GM23338 (cell line): ENCODE results near the gene SMCO2. TPM values are rescaled to one million over a fixed set of nuclear protein-coding genes. Genes with fewer than 3 reads are reported as not detected.
A peak's percentile ranks its signal among the peaks of the same experiment; 100 is the strongest.

Experiments
- ATAC-seq: fragments of 200-7000 bp; cut with Tn5 transposase; 3 replicates; pipeline ENCODE4 v1.9.1; 2020
- DNase-seq: peaks from one replicate; pipeline ENCODE4 v3.0.0-alpha.2; 2015; ENCODE audit warnings: low spot score
- H2AFZ ChIP-seq: fragments of 200-600 bp; sonication (generic); 2 replicates; pipeline ENCODE4 v1.8.0; 2016; ENCODE audit warnings: antibody characterized with exemption, mild to moderate bottlenecking, moderate library complexity
- H3F3A ChIP-seq: fragments of 200-600 bp; sonication (generic); replicated peaks from 2 replicates; pipeline ENCODE4 v1.8.0; 2017; ENCODE audit warnings: antibody characterized with exemption, mixed run types, low read depth
- H3K27ac ChIP-seq: fragments of 200-600 bp; sonication (generic); 2 replicates; pipeline ENCODE4 v1.6.1; 2016; ENCODE audit warnings: low read depth
- H3K27me3 ChIP-seq: fragments of 200-600 bp; sonication (generic); 2 replicates; pipeline ENCODE4 v1.8.0; 2016; ENCODE audit warnings: mild to moderate bottlenecking, mixed run types, moderate library complexity; ENCODE audit not compliant: insufficient read depth
- H3K36me3 ChIP-seq: fragments of 200-600 bp; sonication (generic); 2 replicates; pipeline ENCODE4 v1.8.0; 2016; ENCODE audit warnings: mild to moderate bottlenecking; ENCODE audit not compliant: insufficient read depth
- H3K4me1 ChIP-seq: fragments of 200-600 bp; sonication (generic); 2 replicates; pipeline ENCODE4 v1.8.0; 2016; ENCODE audit warnings: mild to moderate bottlenecking, moderate library complexity; ENCODE audit not compliant: insufficient read depth
- H3K4me2 ChIP-seq: fragments of 200-600 bp; sonication (generic); 2 replicates; pipeline ENCODE4 v1.7.1; 2017; ENCODE audit warnings: mixed run types
- H3K4me3 ChIP-seq: fragments of 200-600 bp; sonication (generic); 2 replicates; pipeline ENCODE4 v1.6.1; 2016; ENCODE audit warnings: mixed run types
- H3K79me2 ChIP-seq: fragments of 200-600 bp; sonication (generic); replicated peaks from 2 replicates; pipeline ENCODE4 v1.8.0; 2017; ENCODE audit warnings: mild to moderate bottlenecking; ENCODE audit not compliant: insufficient read depth
- H3K9me2 ChIP-seq: fragments of 200-600 bp; sonication (generic); 2 replicates; pipeline ENCODE4 v1.8.0; 2017; ENCODE audit not compliant: insufficient read depth
- H4K20me1 ChIP-seq: fragments of 200-600 bp; sonication (generic); replicated peaks from 2 replicates; pipeline ENCODE4 v1.8.0; 2017; ENCODE audit warnings: mild to moderate bottlenecking; ENCODE audit not compliant: insufficient read depth
- H3K27ac Mint-ChIP-seq: 2 replicates; pipeline ENCODE4 v1.8.0; 2020; ENCODE audit warnings: inconsistent platforms, mild to moderate bottlenecking, moderate library complexity, mixed read lengths
- H3K27me3 Mint-ChIP-seq: 3 replicates; pipeline ENCODE4 v1.8.0; 2022; ENCODE audit warnings: low read depth, mild to moderate bottlenecking, moderate library complexity, mixed read lengths, inconsistent platforms; ENCODE audit not compliant: insufficient read depth, poor library complexity
- H3K36me3 Mint-ChIP-seq: 3 replicates; pipeline ENCODE4 v1.8.0; 2021; ENCODE audit warnings: low read depth, mild to moderate bottlenecking, inconsistent platforms, moderate library complexity, mixed read lengths
- H3K4me1 Mint-ChIP-seq: 3 replicates; pipeline ENCODE4 v1.8.0; 2020; ENCODE audit warnings: mild to moderate bottlenecking, inconsistent platforms, mixed read lengths
- H3K4me3 Mint-ChIP-seq: 3 replicates; pipeline ENCODE4 v1.8.0; 2021; ENCODE audit warnings: moderate library complexity, mild to moderate bottlenecking, inconsistent platforms, mixed read lengths
- H3K9me3 Mint-ChIP-seq: 3 replicates; pipeline ENCODE4 v1.8.0; 2020; ENCODE audit warnings: moderate library complexity, mild to moderate bottlenecking, inconsistent platforms, mixed read lengths
- CREB1 ChIP-seq: fragments of 250-450 bp; sonication (Bioruptor Pico); IDR thresholded peaks from 2 replicates; pipeline ENCODE4 v1.5.0; 2020; ENCODE audit warnings: low read depth, mild to moderate bottlenecking, moderate library complexity
- EZH2 ChIP-seq: fragments of 200-600 bp; sonication (generic); IDR thresholded peaks from one replicate; pipeline ENCODE4 v1.8.0; 2017; ENCODE audit warnings: antibody characterized with exemption, mild to moderate bottlenecking, low read depth; ENCODE audit not compliant: unreplicated experiment
- NANOG ChIP-seq: IDR thresholded peaks from 2 replicates; pipeline ENCODE4 v1.6.1; 2016; ENCODE audit warnings: antibody characterized with exemption, borderline replicate concordance
- POLR2AphosphoS5 ChIP-seq: IDR thresholded peaks from 2 replicates; pipeline ENCODE4 v1.6.1; 2016; ENCODE audit warnings: antibody characterized with exemption, low read depth
- STAT1 ChIP-seq: IDR thresholded peaks from one replicate; pipeline ENCODE4 v1.6.1; 2016; ENCODE audit warnings: antibody characterized with exemption; ENCODE audit not compliant: unreplicated experiment
- ZNF114 ChIP-seq: fragments of 250-450 bp; sonication (Bioruptor Pico); IDR thresholded peaks from 2 replicates; pipeline ENCODE4 v1.5.0; 2020; ENCODE audit warnings: mild to moderate bottlenecking, moderate library complexity
- ZNF331 ChIP-seq: fragments of 250-450 bp; sonication (Bioruptor Pico); IDR thresholded peaks from 2 replicates; pipeline ENCODE4 v1.5.0; 2020; ENCODE audit warnings: low read depth, mild to moderate bottlenecking, moderate library complexity
- polyA plus RNA-seq: library from polyadenylated mRNA; unstranded; fragments of >200 nt; fragmentation: Nextera tagmentation; extraction: Ambion mirVana; gene quantifications from 2 replicates; pipeline ENCODE4 v1.2.1, GENCODE V29; 2016
- total RNA-seq: library from RNA; depleted of rRNA; stranded (reverse); fragments of >200 nt; shearing (Covaris generic); gene quantifications from 2 replicates; pipeline ENCODE4 v1.2.3, GENCODE V29; 2014
- TF ChIP-seq, protein P1 (sequence below): IDR thresholded peaks from 2 replicates; pipeline ENCODE4 v1.6.1; 2016; ENCODE audit warnings: antibody characterized with exemption

The SMCO2 gene
- total and polyA plus RNA-seq, 2 experiments from 2014 or later, result 0.86 TPM; not detected in 1

DNA sequence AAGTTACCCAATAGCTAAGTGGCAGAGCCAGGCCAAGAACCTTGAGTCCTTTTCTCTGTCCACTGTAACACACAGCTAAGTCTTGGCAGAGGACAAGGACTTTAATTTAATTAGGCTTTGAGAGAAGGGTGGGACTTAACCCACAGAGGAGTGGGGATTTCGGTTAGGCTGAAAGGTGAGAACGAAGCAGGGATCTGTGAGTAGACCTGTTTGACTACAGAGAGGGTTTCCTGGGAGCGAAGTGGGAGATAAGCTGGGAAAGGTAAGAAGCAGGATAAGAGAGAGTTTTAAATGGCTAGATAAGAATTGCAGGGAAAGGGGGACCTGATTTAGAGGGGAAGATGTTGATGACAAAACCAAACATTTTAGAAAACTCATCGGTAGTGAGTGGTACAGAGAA lies 75.4 kb downstream of the SMCO2 start (continued):
- TF ChIP-seq, protein P1, sequence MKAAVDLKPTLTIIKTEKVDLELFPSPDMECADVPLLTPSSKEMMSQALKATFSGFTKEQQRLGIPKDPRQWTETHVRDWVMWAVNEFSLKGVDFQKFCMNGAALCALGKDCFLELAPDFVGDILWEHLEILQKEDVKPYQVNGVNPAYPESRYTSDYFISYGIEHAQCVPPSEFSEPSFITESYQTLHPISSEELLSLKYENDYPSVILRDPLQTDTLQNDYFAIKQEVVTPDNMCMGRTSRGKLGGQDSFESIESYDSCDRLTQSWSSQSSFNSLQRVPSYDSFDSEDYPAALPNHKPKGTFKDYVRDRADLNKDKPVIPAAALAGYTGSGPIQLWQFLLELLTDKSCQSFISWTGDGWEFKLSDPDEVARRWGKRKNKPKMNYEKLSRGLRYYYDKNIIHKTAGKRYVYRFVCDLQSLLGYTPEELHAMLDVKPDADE, result no peak

DNA sequence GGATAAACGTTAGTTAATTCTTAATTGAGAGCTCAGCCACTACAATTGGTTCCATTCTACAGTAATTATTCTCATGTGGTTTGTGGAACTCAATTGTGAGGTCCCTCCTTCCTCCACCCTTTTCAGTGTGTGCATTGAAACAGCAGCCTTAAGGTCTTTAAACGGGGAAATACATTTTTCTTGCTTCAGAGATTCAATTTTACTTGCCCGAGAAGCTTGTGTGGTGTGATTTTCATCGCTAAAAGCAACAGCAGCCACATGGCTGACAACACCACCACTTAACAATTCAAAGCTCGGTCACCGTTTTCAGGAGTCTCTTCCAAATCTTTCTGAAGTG lies 76.7 kb downstream of the SMCO2 start:
- H4K20me1 ChIP-seq, result peaks cover 4% of the 10 kb centered on the region
- peaks cover 31% of the 10 kb centered on the region for H3K79me2 ChIP-seq
- H3K4me3 ChIP-seq, result peak overlapping the region; percentile 56
- H3K4me1 Mint-ChIP-seq, result peaks cover 48% of the 10 kb centered on the region
- ATAC-seq (no peak), DNase-seq (no peak)
- H3K4me2 ChIP-seq, result peak overlapping the region; percentile 75
- H3K27ac ChIP-seq, result peak overlapping the region; percentile 93
- no peaks in the 10 kb centered on the region for H3K9me2 ChIP-seq
- no peaks in the 10 kb centered on the region for H3K9me3 Mint-ChIP-seq
- no peaks in the 10 kb centered on the region for H3K36me3 Mint-ChIP-seq
- no peaks in the 10 kb centered on the region for H3K36me3 ChIP-seq
- no peaks in the 10 kb centered on the region for H3F3A ChIP-seq
- peaks cover 12% of the 10 kb centered on the region for H3K27me3 ChIP-seq
- H3K27ac Mint-ChIP-seq, result peak overlapping the region; percentile 96
- peaks cover 40% of the 10 kb centered on the region for H3K4me1 ChIP-seq
- H2AFZ ChIP-seq, result no peak overlapping the region
- peaks cover 4% of the 10 kb centered on the region for H3K27me3 Mint-ChIP-seq
- TF ChIP-seq CREB1 (CRISPR knock-in tag) (no peak), EZH2 (no peak)
- H3K4me3 Mint-ChIP-seq, result peak overlapping the region; percentile 75

DNA sequence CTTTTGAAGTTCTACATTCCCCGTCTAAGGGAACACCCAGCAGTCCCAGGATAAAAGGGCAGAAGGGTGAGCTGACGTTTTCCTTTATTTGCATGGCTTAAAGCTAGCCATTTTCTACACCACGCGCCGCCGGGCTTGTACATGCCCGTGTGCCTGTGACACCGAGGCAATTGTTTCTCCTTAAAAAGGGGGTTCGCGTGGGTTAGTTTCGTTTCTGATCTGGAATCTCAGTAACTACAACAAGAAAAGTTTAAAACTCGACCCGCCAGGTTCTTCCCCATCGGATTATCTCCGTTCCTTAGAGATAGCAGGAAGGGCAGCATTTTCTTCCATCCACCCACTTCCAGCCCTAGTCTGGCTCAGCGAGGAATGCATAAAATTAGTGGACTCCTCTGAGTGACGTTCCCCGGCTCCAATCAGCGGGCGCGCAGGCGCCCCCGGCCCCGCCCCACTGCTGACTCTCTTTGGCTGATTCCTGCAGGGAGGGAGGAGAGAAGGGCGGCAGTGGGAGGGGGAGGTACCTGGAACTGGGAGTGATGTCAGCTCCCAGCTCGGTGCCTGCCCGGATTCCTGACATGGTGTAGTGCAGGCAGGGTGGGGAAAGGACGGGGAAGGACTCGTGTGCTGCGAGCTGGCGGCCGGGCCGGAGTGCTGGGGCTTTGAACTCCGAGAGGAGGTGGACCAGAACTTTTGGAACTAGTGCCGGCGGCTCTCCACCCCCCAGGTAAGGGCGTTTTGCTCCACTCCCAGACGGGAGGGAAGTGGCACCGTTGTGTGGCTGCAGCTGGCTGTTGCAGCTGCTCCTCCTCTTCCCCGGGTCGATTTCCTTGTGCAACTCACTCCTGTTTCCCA lies 77.3 kb downstream of the SMCO2 start, which contains the start of gene PPFIBP1:
Gene PPFIBP1, plus strand, starts transcription at position 565 of the 852 bp plus-strand sequence. CDS start 109,191 bp downstream, outside the sequence.
- Mint-ChIP-seq H3K27me3 (peaks cover 4% of the 10 kb centered on the region), H3K9me3 (no peaks in the 10 kb centered on the region), H3K36me3 (no peaks in the 10 kb centered on the region), H3K4me3 (peak within 1 kb of the TSS; percentile 75), H3K27ac (peak within 1 kb of the TSS; percentile 96), H3K4me1 (peaks cover 48% of the 10 kb centered on the region)
- H3K9me2 ChIP-seq, result no peaks in the 10 kb centered on the region
- H3K4me1 ChIP-seq, result peaks cover 40% of the 10 kb centered on the region
- peak within 1 kb of the TSS; percentile 83 for H3K4me2 ChIP-seq
- H3K27ac ChIP-seq, result peak within 1 kb of the TSS; percentile 93
- H3K79me2 ChIP-seq, result peaks cover 37% of the 10 kb centered on the region
- H3K4me3 ChIP-seq, result peak within 1 kb of the TSS; percentile 56
- peaks cover 4% of the 10 kb centered on the region for H4K20me1 ChIP-seq
- no peaks in the 10 kb centered on the region for H3F3A ChIP-seq
- ATAC-seq (peak; percentile 90), DNase-seq (peak; percentile 98)
- H3K36me3 ChIP-seq, result no peaks in the 10 kb centered on the region
- H3K27me3 ChIP-seq, result peaks cover 12% of the 10 kb centered on the region
- no peak for TF ChIP-seq ZNF331
- TF ChIP-seq, protein P1, result no peak
- TF ChIP-seq ZNF114 (CRISPR knock-in tag), result no peak
- TF ChIP-seq POLR2AphosphoS5, result peak; percentile 83
- no peak for TF ChIP-seq STAT1
- TF ChIP-seq CREB1 (CRISPR knock-in tag), result peak; percentile 82
- no peak for TF ChIP-seq NANOG
- no peak within 1 kb of the TSS for H2AFZ ChIP-seq
